CD4-positive, alpha-beta T cell treated with Interleukin-2 at 100 ng/mL for 4 hours (primary cell): Measurements from ENCODE around the gene SFMBT1.

Experiments
- DNase-seq: peaks from one replicate; pipeline ENCODE4 v3.0.0-alpha.2; 2020; ENCODE audit warnings: low spot score

Gene SFMBT1

GRCh38 chr3:52917044-52917443 lies 128.8 kb downstream of the SFMBT1 start:
- DNase-seq, result no peak

GRCh38 chr3:52915294-52915693 lies 130.6 kb downstream of the SFMBT1 start:
- DNase-seq, result no peak

- DNase-seq, result no peak
Measured at GRCh38 chr3:52912885-52913731, 132.8 kb downstream of the SFMBT1 start.

- no peak for DNase-seq
Measured at GRCh38 chr3:52910823-52911222, 135.1 kb downstream of the SFMBT1 start.

- no peak for DNase-seq
Measured at GRCh38 chr3:52907497-52907896, 138.4 kb downstream of the SFMBT1 start.

- no peak for DNase-seq
Measured at GRCh38 chr3:52904552-52904951, 141.3 kb downstream of the SFMBT1 start.

- DNase-seq, result no peak
Measured at GRCh38 chr3:52904000-52904399, 141.9 kb downstream of the SFMBT1 start.

- peak; percentile 89 for DNase-seq
Measured at GRCh38 chr3:52897130-52898122, 148.4 kb downstream of the SFMBT1 start, which contains the start of gene STIMATE. STIMATE (minus strand) TSS chr3:52897548; CDS start chr3:52897450, 98 bp downstream.

GRCh38 chr3:52896613-52897012 lies 149.3 kb downstream of the SFMBT1 start:
- no peak for DNase-seq

GRCh38 chr3:52896151-52896550 lies 149.7 kb downstream of the SFMBT1 start:
- no peak for DNase-seq

GRCh38 chr3:52895418-52895817 lies 150.5 kb downstream of the SFMBT1 start:
- DNase-seq, result peak; percentile 20

GRCh38 chr3:52894756-52895155 lies 151.1 kb downstream of the SFMBT1 start:
- DNase-seq, result no peak

- no peak for DNase-seq
Measured at GRCh38 chr3:52893723-52894122, 152.2 kb downstream of the SFMBT1 start.

- peak; percentile 50 for DNase-seq
Measured at GRCh38 chr3:52892625-52893311, 153.1 kb downstream of the SFMBT1 start.

- DNase-seq, result no peak
Measured at GRCh38 chr3:52892290-52892624, 153.6 kb downstream of the SFMBT1 start.

GRCh38 chr3:52891615-52892081 lies 154.2 kb downstream of the SFMBT1 start:
- DNase-seq, result no peak

GRCh38 chr3:52891164-52891563 lies 154.7 kb downstream of the SFMBT1 start:
- DNase-seq, result peak; percentile 8

GRCh38 chr3:52890735-52891134 lies 155.1 kb downstream of the SFMBT1 start:
- DNase-seq, result peak; percentile 56

GRCh38 chr3:52889901-52890300 lies 156.0 kb downstream of the SFMBT1 start:
- no peak for DNase-seq

- DNase-seq, result no peak
Measured at GRCh38 chr3:52887166-52887565, 158.7 kb downstream of the SFMBT1 start.

- no peak for DNase-seq
Measured at GRCh38 chr3:52886049-52886730, 159.7 kb downstream of the SFMBT1 start.
